GM18873 (cell line): Measurements from ENCODE around the gene GREB1.

Source experiments
- ATAC-seq: cut with Tn5 transposase; IDR thresholded peaks from one replicate; pipeline ENCODE4 v1.9.1; 2021; ENCODE audit warnings: mild to moderate bottlenecking, moderate library complexity, moderate number of reproducible peaks; ENCODE audit not compliant: unreplicated experiment, low FRiP score

Gene GREB1

GRCh38 chr2:11677136-11678055, 143.6 kb downstream of the GREB1 start:
- no peak for ATAC-seq

- no peak for ATAC-seq
These were observed 144.6 kb downstream of the GREB1 start for GRCh38 chr2:11678306-11678960.

DNA sequence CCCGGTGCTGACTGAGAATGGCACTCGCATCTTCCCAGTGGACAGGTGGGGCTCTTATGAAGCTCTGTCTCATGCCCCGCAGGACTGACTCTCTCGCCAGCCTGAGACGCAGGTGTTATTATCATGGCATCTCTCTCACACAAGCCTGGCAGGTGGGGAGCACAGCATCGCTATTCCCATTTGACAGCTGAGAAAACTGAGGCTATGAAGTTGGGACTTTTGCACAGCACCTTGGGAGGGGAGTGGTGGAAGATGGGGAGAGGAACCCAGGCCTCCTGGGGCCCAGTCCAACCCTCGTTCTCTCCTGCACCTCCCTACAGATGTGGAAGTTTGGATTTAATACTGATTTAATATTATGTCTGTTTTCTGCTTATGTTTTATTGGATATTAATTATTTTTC, 145.2 kb downstream of the GREB1 start:
- no peak for ATAC-seq

- no peak for ATAC-seq
These were observed 145.8 kb downstream of the GREB1 start for GRCh38 chr2:11679486-11680181.

DNA sequence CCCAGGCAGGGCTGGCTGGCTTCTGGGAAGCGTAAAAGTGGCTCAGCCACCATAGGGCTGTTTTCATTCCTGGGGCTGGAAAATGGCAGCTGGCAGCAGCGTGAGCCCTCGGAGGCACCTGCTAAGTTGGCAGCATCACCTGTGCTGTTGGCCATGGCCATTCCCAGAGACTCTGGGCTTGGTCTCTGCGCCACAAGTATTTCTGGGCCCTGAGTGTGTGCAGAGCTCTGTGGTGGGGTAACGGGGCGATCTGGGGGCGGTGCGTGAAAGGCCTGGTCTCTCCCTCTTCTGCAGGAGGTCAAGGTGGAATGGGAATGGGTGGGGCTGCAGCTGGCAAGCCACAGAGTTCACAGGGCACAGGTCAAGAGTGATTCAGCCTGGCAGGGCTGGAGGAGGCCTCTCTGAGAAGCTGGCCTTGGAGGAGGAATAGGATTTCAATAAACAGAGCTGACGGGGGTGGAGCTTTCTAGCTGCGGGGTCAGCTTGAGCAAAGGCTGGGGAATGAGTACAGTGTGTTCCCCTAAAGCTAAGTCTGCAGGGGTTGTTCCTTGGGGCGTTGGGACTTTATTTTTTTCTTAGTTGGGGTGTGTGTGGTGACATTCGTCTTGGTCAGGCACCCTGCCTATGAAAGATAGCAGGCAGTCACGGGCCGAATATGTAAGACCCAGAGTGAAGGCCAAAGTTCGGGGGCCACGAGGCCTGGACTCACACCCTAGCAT, 146.5 kb downstream of the GREB1 start:
- ATAC-seq: no peak

DNA sequence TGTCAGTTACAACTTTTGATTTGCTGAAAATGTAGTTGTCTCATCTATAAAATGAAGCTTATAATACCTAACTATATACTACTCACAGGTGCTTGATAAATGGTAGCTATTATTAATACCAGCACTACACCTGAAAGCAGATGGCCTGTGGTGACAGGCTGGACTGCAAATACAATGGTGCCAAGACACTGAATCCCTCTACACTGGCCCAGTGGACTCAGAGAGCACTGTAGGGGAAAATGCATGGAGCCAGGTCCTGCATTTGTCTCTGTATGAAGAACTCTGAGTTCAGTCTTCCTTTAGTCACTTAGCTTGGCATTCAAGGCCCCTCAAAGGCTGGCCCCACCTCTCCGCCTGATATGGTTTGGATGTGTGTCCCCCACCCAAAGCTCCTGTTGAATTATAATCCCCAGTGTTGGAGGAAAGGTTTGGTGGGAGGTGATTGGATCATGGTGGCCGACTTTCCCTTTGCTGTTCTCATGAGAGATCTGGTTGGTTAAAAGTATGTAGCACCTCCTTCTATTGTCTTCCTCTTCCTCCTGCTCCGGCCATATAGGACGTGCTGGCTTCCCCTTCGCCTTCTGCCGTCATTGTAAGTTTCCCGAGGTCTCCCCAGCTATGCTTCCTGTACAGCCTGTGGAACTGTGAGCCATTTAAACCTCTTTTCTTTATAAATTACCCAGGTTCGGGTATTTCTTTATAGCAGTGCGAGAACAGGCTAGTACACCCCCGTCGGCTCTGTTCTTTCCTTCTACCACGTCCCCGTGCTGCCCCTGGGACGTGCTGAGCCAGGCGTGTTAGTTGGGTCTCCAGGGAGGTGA, 147.3 kb downstream of the GREB1 start:
- ATAC-seq: no peak

DNA sequence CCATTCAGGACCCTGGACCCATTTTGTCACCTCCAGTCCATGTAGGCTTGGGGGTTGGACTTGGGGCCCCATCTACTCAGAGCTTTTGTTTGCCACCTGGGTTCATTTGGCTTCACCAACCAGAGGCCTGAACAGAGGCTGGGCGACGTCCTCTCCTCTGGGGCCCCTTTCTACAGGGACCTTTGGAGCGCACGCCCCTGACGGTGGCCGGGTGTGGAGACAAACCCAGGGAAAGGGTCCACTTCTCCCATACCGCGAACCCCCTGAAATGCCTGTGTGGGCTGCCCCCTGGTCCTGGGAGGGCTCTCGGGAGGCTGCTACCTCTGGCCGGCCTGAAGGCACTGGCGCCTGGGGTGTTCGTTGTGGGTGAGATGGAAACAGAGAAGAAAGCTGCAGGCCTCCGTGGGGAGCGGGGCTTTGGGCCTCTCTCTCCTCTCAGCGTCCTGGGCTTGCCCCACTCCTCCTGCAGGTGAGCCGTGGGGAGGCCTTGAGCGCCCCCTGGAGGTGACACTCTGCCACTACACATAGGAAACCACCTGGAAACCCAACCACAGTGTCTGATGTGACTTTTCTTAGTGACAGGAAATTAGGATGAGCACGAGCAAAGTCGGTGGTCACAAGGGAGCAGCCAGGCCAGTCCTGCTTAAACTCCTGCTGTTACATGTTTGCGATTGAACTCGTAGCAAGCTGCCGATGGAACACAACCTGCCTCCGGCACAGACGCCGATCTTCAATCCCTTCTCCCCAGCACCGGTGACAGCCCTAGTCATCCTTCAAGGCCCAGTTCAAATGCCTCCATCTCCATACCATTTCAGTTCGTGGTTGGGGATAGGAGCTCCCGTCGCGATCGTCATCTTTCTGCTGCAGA, 148.1 kb downstream of the GREB1 start:
- no peak for ATAC-seq

DNA sequence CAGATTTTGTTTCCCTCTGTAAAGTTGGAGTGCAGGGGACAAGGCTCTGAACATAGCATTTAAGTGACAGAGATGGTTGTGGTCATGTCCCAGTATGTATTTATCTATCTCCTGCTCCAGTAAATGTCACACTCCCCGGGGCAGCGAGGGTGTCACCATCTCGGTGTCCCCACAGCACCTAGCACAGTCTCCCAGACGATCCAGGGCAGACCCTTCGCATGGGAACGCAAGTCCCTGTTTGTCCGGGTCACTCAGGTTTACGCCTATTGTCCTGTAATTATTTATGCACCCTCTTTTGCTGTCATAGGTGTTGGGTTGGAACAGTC, 148.7 kb downstream of the GREB1 start:
- no peak for ATAC-seq

DNA sequence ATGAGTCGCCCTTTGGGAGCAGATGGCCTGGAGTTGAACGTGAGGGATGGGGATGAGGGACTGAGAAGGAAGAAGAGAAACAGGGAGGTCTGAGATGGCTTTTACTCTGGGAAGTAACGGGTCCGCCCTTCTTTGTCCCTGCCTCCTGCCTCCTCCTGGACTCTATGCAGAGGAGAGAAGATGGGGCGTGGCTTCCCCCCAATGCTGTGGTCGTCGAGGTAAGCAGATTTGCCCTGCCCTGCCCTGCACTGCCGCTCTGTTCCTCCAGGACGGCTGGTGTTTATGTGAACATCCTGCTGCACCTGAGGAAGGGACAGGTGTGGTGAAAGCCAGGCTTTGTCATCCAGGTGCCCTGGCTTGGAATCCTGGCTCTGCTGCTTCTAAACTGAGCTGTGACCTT, 149.6 kb downstream of the GREB1 start:
- no peak for ATAC-seq

DNA sequence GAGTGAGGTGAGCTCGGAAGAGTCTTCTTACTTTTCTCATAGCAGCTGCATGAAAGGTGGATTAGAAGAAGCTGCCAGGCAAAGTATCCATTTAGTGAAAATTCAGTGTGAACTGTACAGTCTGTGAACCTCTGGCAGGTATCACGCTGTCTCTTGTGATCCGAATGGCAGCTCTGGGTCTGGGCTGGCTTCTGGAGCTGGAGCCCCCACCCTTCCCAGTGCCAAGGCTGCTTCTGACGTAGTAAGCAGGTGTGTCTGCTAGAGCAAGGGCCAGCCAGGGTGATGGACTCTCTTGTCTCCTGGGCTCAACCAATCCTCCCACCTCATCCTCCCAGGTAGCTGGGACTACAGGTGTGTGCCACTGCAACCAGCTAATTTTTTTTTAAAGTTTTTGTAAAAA, 150.1 kb downstream of the GREB1 start:
- no peak for ATAC-seq

DNA sequence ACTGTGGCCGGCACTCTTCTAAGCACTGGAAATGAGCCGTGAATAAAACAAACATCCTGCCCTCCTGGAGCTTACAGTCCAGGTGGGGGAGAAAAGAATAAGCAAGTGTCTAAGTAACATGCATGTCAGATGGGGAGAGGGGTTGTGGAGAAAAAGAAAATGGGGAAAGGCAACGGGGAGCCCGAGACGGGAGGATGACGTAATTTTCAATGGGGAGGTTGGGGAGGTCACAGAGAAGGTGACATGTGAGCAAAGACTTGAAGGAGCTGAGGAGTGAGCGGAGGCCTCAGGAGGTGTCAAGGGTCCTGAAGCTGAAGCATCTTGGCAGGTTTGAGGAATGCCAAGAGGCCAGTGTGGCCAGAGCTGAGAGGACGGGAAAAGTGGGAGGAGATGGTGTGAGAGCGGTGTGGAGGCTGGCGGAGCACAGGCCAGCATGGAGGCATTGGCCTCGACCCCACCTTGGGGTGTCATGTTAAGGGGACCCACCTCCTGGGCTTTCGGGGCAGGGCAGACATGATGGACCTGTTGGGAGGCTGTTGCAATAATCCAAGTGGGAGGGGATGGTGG, 151.1 kb downstream of the GREB1 start:
- no peak for ATAC-seq

DNA sequence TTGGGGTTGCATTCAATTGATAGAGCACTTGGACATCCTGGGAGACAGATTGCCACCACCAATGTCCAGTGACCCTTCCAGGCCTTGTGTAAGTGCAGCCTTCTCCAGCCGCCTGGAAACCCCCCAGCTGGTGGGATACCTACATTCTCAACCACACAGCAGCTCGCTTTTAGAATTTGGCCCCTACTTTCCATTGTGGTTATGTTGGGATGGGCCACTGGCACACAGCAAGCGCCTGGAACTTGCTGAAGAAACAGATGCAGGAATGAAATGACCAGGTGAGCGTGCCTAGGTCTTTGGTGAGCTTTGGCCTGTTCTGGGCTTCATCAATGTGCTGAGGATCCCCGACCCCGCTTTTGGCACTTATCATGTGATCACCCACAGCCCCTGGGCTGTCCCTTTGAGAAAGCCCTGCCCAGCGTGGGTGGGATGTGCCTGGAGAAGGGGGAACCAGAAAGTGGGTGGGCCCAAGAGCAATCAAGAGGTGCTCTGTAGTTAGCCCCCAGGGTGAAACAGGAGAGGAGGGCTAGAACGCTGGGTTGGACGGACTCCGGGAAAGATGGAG, 152.1 kb downstream of the GREB1 start:
- no peak for ATAC-seq

DNA sequence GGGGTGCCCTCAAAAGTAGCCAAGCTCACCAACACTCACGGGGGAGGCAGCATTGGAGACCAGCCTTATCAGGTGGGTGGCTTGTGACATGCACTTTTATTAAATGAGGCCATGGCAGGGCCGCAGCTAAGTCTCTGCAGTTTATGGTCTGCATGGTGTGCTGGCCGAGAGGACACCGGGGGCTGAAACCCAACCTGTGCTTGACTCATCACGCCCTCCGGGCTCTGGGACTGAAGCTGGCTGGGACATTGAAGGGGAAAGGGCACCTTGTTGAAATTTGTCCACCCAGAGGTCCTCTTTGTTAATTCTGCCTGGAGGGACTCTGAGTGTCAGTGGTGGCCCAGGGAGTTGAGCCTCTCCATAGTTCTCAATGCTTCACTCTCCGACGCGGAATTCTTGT, 153.9 kb downstream of the GREB1 start:
- ATAC-seq: no peak

DNA sequence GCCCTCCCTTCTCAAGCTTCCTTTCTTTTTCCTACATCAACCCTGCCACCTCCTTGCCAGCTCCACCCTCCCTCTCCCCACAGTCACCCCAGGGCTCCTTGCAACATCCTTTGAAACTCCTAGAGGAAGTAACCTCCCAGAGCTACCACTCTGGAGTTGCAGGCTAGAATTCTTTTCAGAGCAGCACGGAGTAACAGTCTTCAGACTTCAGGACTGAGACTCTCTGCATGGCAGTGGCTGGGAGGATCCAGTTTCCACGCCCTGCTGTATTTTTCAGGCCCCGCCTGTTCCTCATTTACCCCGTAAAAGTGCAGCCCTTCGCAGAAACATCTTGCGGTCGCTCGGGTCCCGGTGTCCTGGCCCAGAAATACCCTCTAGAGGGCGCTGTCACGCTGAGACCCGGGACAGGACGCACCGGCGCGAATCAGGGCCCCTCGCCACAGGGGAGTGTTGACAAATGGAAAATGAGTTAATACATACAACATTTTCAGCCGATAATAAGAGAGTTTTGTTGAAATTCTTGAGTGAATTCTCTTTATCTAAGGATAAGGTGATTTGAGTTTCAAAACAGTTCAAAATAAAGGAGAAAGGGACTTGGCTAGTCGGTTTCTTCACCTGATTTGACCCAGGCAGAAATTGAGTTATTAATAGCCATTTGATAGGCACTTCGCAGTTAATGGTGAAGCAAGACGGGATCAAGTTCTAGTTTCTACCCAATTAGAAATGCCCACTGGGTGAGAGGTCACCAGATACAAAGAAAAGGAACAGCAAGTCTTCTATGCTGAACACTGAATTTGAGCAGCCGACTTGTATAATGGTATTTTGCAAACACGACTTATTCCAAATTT, 154.6 kb downstream of the GREB1 start:
- no peak for ATAC-seq

DNA sequence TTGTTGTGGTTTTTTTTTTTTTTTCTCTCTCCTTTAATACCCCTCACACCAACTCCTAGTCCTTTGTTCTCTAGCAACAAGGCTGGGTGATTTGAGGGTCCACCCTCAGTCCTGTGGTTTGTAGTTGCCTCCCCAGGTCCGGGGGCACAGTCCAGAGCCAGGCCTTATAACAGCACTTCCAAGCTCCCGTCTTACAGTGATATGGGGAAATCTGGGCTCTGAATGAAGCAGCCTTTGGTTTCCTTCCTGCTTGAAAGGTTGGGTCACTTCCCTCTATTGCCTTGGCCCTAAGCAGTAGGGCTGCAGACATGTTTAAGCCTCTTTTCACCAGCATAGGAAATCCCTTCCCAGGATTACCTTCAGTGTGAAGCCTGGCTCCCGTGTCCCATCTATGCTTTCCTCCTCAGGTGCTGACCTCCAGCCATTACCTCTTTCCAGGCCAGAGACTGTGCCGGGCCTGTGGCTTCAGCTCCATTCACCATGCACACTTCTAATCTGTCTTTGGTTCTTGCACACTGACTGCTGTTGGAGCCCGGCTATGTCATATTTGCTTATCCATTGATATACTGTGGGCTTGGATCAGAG, 157.3 kb downstream of the GREB1 start:
- no peak for ATAC-seq
